ENCODE data around the gene DIP2C.

GRCh38 chr10:576130-576465 lies 113.4 kb downstream of the DIP2C start:
- TF ChIP-seq POLR2A (IDR thresholded peaks at IDR 0.05) (no peak), CTCF (IDR thresholded peaks at IDR 0.05) (no peak)
